Peyer's patch (tissue), 4 donors: ENCODE results near the gene TMEM131. TPM values are rescaled to one million over a fixed set of nuclear protein-coding genes. Genes with fewer than 3 reads are reported as not detected.
"Not testable (repeated sequence)": the region's sequence is repeated elsewhere in the genome, so short reads cannot be mapped to it uniquely, and the experiment has no call there.

Source experiments
- DNase-seq, 3 donors: peaks; one replicate each; pipeline ENCODE4 v3.0.0-alpha.2; 2017 to 2019
- H3K27ac ChIP-seq, 4 donors: fragments of 200-600 bp; sonication (generic); one replicate each; pipeline ENCODE4 v1.5.1; 2016 to 2019
- H3K27me3 ChIP-seq, 2 donors: fragments of 200-600 bp; sonication (generic); one replicate each; pipeline ENCODE4 v1.5.1; 2019
- H3K36me3 ChIP-seq, 3 donors: fragments of 200-600 bp; sonication (generic); one replicate each; pipeline ENCODE4 v1.5.1; 2016 to 2019
- H3K4me1 ChIP-seq, 4 donors: fragments of 200-600 bp; sonication (generic); one replicate each; pipeline ENCODE4 v1.5.1; 2016 to 2019
- H3K4me3 ChIP-seq, 4 donors: fragments of 200-600 bp; sonication (generic); 1 replicate in 3 of 4; 2 replicates in 1 of 4; pipeline ENCODE4 v1.5.1; 2016 to 2019; ENCODE audit warnings: mild to moderate bottlenecking in 1 of 4
- H3K9me3 ChIP-seq, 4 donors: fragments of 200-600 bp; sonication (generic); one replicate each; pipeline ENCODE4 v1.5.1; 2016 to 2019; ENCODE audit warnings: mild to moderate bottlenecking in 1 of 4
- CTCF ChIP-seq, 6 experiments: fragments of 450-650 bp in 4 of 6; fragments of 200-600 bp in 2 of 6; sonication (generic) in 1 of 6; IDR thresholded peaks; one replicate each; pipeline ENCODE4 v1.5.1; 2017 to 2019; ENCODE audit warnings: antibody characterized with exemption in 6 of 6, mild to moderate bottlenecking in 3 of 6, moderate library complexity in 1 of 6
- POLR2A ChIP-seq, 2 donors: fragments of 450-650 bp; IDR thresholded peaks; one replicate each; pipeline ENCODE4 v1.5.1; 2017; ENCODE audit warnings: antibody characterized with exemption in 2 of 2, mild to moderate bottlenecking in 2 of 2, moderate library complexity in 2 of 2
- total RNA-seq, 4 donors: library from RNA; depleted of rRNA; stranded (reverse); fragments of >200 nt; gene quantifications; one replicate each; pipeline ENCODE4 v1.1.0, GENCODE V29; 2016

Gene TMEM131
- total RNA-seq, 4 donors from 2014 or later = 64.6 to 86.3 (median 74.5) TPM

- peaks cover 0 to 32% (median 4%) of the 10 kb centered on the region in 4 donors for H3K4me1 ChIP-seq
- no peak for TF ChIP-seq CTCF (IDR thresholded peaks at IDR 0.05)
- TF ChIP-seq POLR2A (IDR thresholded peaks at IDR 0.05) = no peak
Measured at GRCh38 chr2:97961534-97961933, 34.2 kb downstream of the TMEM131 start.

GRCh38 chr2:97958184-97958583 lies 37.6 kb downstream of the TMEM131 start:
- Histone ChIP-seq H3K27ac (peak overlapping the region in 1 of 4 donors; percentile 49), H3K27me3 (no peaks in the 10 kb centered on the region), H3K9me3 (no peaks in the 10 kb centered on the region), H3K4me3 (no peak overlapping the region), H3K36me3 (no peaks in the 10 kb centered on the region), H3K4me1 (peaks cover 0 to 9% (median 2%) of the 10 kb centered on the region in 4 donors)
- DNase-seq = no peak
- TF ChIP-seq POLR2A (IDR thresholded peaks at IDR 0.05) (no peak), CTCF (IDR thresholded peaks at IDR 0.05) (no peak)

More at GRCh38 chr2:97961534-97961933, 34.2 kb downstream of the TMEM131 start:
- Histone ChIP-seq H3K9me3 (no peaks in the 10 kb centered on the region), H3K27ac (no peak overlapping the region), H3K4me3 (no peak overlapping the region), H3K36me3 (no peaks in the 10 kb centered on the region), H3K27me3 (no peaks in the 10 kb centered on the region)
- no peak for DNase-seq

- Histone ChIP-seq H3K27me3 (no peaks in the 10 kb centered on the region), H3K27ac (peak overlapping the region in 1 of 4 donors; percentile 49), H3K9me3 (no peaks in the 10 kb centered on the region), H3K4me3 (no peak overlapping the region), H3K36me3 (no peaks in the 10 kb centered on the region), H3K4me1 (peaks cover 0 to 7% (median 2%) of the 10 kb centered on the region in 4 donors)
- DNase-seq = no peak
- no peak for TF ChIP-seq POLR2A (IDR thresholded peaks at IDR 0.05)
- no peak for TF ChIP-seq CTCF (IDR thresholded peaks at IDR 0.05)
Measured at GRCh38 chr2:97957432-97958183, 38.1 kb downstream of the TMEM131 start.

GRCh38 chr2:97956753-97957152 lies 39.0 kb downstream of the TMEM131 start:
- not testable (repeated sequence) for H3K27ac ChIP-seq, H3K4me1 ChIP-seq, H3K9me3 ChIP-seq, H3K36me3 ChIP-seq, H3K4me3 ChIP-seq, H3K27me3 ChIP-seq, DNase-seq

- Histone ChIP-seq H3K4me3 (no peak overlapping the region), H3K27me3 (no peaks in the 10 kb centered on the region), H3K4me1 (peaks cover 0 to 7% (median 2%) of the 10 kb centered on the region in 4 donors), H3K27ac (no peak overlapping the region), H3K36me3 (no peaks in the 10 kb centered on the region), H3K9me3 (no peaks in the 10 kb centered on the region)
- no peak for DNase-seq
- no peak for TF ChIP-seq CTCF (IDR thresholded peaks at IDR 0.05)
Measured at GRCh38 chr2:97953853-97954252, 41.9 kb downstream of the TMEM131 start.

- DNase-seq = no peak
- no peaks in the 10 kb centered on the region for H3K27me3 ChIP-seq
- peak overlapping the region in 1 of 4 donors; percentile 3 for H3K27ac ChIP-seq
- no peaks in the 10 kb centered on the region for H3K9me3 ChIP-seq
- TF ChIP-seq CTCF (IDR thresholded peaks at IDR 0.05) (no peak), POLR2A (IDR thresholded peaks at IDR 0.05) (no peak)
- no peaks in the 10 kb centered on the region for H3K4me1 ChIP-seq
- no peaks in the 10 kb centered on the region for H3K36me3 ChIP-seq
- no peak overlapping the region for H3K4me3 ChIP-seq
Measured at GRCh38 chr2:97952357-97952756, 43.4 kb downstream of the TMEM131 start.
